SK-N-SH treated with all-trans-retinoic acid at 6 μM for 48 hours (cell line): ENCODE results near the gene PGS1.

Experiments
- ATAC-seq: fragments of 200-7000 bp; cut with Tn5 transposase; 3 replicates; pipeline ENCODE4 v1.9.1; 2020; ENCODE audit warnings: mild to moderate bottlenecking, moderate library complexity
- ARNTL ChIP-seq: fragments of 450-650 bp; formaldehyde crosslinking; IDR thresholded peaks from 2 replicates; pipeline ENCODE4 v1.5.0; 2020; ENCODE audit warnings: low read depth, mild to moderate bottlenecking, moderate library complexity, borderline replicate concordance
- BACH2 ChIP-seq: fragments of 250-450 bp; sonication (Bioruptor Pico); IDR thresholded peaks from 2 replicates; pipeline ENCODE4 v1.9.0; 2021; ENCODE audit warnings: mild to moderate bottlenecking, borderline replicate concordance
- CSDC2 ChIP-seq: fragments of 250-450 bp; sonication (Bioruptor Pico); IDR thresholded peaks from 2 replicates; pipeline ENCODE4 v1.5.0; 2020; ENCODE audit warnings: mild to moderate bottlenecking, moderate library complexity
- ESRRG ChIP-seq: fragments of 250-450 bp; sonication (Bioruptor Pico); IDR thresholded peaks from 2 replicates; pipeline ENCODE4 v1.6.1; 2021; ENCODE audit warnings: mild to moderate bottlenecking
- GLIS3 ChIP-seq: fragments of 250-450 bp; sonication (Bioruptor Pico); IDR thresholded peaks from 2 replicates; pipeline ENCODE4 v1.5.0; 2020; ENCODE audit warnings: mild to moderate bottlenecking, moderate library complexity
- OSR1 ChIP-seq: fragments of 250-450 bp; sonication (Bioruptor Pico); IDR thresholded peaks from 2 replicates; pipeline ENCODE4 v1.8.0; 2022; ENCODE audit warnings: moderate library complexity, mild to moderate bottlenecking, inconsistent platforms
- POU6F1 ChIP-seq: fragments of 250-450 bp; sonication (Bioruptor Pico); IDR thresholded peaks from 2 replicates; pipeline ENCODE4 v1.8.0; 2021; ENCODE audit warnings: low read depth, mild to moderate bottlenecking, moderate library complexity, borderline replicate concordance
- PPARA ChIP-seq: fragments of 250-450 bp; sonication (Bioruptor Pico); IDR thresholded peaks from 2 replicates; pipeline ENCODE4 v1.5.0; 2020; ENCODE audit warnings: mild to moderate bottlenecking, borderline replicate concordance
- RARB ChIP-seq: fragments of 250-450 bp; sonication (Bioruptor Pico); IDR thresholded peaks from 2 replicates; pipeline ENCODE4 v1.8.0; 2021; ENCODE audit warnings: mild to moderate bottlenecking, moderate library complexity
- SNAI2 ChIP-seq: fragments of 250-450 bp; sonication (Bioruptor Pico); IDR thresholded peaks from 2 replicates; pipeline ENCODE4 v1.5.0; 2020; ENCODE audit warnings: mild to moderate bottlenecking, moderate library complexity
- TCF4 ChIP-seq: fragments of 250-450 bp; sonication (Bioruptor Pico); IDR thresholded peaks from 2 replicates; pipeline ENCODE4 v1.8.0; 2021; ENCODE audit warnings: mild to moderate bottlenecking, moderate library complexity, borderline replicate concordance
- ZFP30 ChIP-seq: fragments of 450-650 bp; formaldehyde crosslinking; IDR thresholded peaks from 2 replicates; pipeline ENCODE4 v1.5.0; 2022; ENCODE audit warnings: mild to moderate bottlenecking, moderate library complexity
- ZNF565 ChIP-seq: fragments of 450-650 bp; formaldehyde crosslinking; conservative IDR thresholded peaks from 2 replicates; pipeline ENCODE4 v1.5.0; 2020; ENCODE audit warnings: low read depth, mild to moderate bottlenecking, moderate library complexity
- ZNF70 ChIP-seq: fragments of 450-650 bp; formaldehyde crosslinking; IDR thresholded peaks from 2 replicates; pipeline ENCODE4 v1.5.0; 2020; ENCODE audit warnings: mild to moderate bottlenecking, moderate library complexity
- ZNF8 ChIP-seq: fragments of 450-650 bp; formaldehyde crosslinking; IDR thresholded peaks from 2 replicates; pipeline ENCODE4 v1.5.0; 2020; ENCODE audit warnings: mild to moderate bottlenecking, moderate library complexity
- TF ChIP-seq, protein P1 (sequence below): fragments of 250-450 bp; sonication (Bioruptor Pico); IDR thresholded peaks from 2 replicates; pipeline ENCODE4 v1.5.1; 2020; ENCODE audit warnings: low read depth, mild to moderate bottlenecking, moderate library complexity
- TF ChIP-seq, protein P2 (sequence below): fragments of 250-450 bp; sonication (Bioruptor Pico); IDR thresholded peaks from 2 replicates; pipeline ENCODE4 v1.5.1; 2021; ENCODE audit warnings: mild to moderate bottlenecking, moderate library complexity
- TF ChIP-seq, protein P3 (sequence below): fragments of 250-450 bp; sonication (Bioruptor Pico); IDR thresholded peaks from 2 replicates; pipeline ENCODE4 v1.5.0; 2020; ENCODE audit warnings: mild to moderate bottlenecking, moderate library complexity
- TF ChIP-seq, protein P4 (sequence below): fragments of 250-450 bp; sonication (Bioruptor Pico); IDR thresholded peaks from 2 replicates; pipeline ENCODE4 v1.8.0; 2020; ENCODE audit warnings: mild to moderate bottlenecking, moderate library complexity, borderline replicate concordance

The PGS1 gene

DNA sequence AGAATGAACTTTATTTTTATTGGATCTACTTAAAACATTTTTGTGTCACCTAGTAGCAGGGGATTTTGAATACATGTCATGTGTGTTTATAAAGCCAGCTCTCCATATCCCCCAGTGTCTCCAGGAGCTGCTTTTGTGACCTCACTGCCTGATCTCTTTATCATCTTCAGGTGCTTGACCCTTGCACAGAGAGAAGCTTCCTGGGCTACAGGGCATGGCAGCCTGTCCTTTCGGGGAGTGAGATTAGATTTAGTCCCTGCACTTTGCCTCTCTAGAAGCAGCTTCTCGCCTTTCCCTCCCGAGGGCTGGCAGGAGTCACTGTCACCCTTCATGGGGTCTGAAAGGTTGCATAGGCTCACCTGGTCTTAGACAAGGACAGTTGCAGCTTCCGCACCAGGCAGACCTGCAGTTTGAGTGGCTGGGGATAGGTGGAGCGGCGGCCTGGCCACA is 42.7 kb downstream of the PGS1 start:
- TF ChIP-seq ZNF565 (CRISPR knock-in tag) (no peak), OSR1 (CRISPR knock-in tag) (no peak), ZNF70 (CRISPR knock-in tag) (no peak), BACH2 (CRISPR knock-in tag) (no peak), ZFP30 (CRISPR knock-in tag) (no peak), TCF4 (CRISPR knock-in tag) (no peak), CSDC2 (CRISPR knock-in tag) (no peak)
- TF ChIP-seq, protein P1, sequence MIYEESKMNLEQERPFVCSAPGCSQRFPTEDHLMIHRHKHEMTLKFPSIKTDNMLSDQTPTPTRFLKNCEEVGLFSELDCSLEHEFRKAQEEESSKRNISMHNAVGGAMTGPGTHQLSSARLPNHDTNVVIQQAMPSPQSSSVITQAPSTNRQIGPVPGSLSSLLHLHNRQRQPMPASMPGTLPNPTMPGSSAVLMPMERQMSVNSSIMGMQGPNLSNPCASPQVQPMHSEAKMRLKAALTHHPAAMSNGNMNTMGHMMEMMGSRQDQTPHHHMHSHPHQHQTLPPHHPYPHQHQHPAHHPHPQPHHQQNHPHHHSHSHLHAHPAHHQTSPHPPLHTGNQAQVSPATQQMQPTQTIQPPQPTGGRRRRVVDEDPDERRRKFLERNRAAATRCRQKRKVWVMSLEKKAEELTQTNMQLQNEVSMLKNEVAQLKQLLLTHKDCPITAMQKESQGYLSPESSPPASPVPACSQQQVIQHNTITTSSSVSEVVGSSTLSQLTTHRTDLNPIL (CRISPR knock-in tag): no peak
- TF ChIP-seq, protein P2, sequence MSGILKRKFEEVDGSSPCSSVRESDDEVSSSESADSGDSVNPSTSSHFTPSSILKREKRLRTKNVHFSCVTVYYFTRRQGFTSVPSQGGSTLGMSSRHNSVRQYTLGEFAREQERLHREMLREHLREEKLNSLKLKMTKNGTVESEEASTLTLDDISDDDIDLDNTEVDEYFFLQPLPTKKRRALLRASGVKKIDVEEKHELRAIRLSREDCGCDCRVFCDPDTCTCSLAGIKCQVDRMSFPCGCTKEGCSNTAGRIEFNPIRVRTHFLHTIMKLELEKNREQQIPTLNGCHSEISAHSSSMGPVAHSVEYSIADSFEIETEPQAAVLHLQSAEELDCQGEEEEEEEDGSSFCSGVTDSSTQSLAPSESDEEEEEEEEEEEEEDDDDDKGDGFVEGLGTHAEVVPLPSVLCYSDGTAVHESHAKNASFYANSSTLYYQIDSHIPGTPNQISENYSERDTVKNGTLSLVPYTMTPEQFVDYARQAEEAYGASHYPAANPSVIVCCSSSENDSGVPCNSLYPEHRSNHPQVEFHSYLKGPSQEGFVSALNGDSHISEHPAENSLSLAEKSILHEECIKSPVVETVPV (CRISPR knock-in tag): no peak
- ATAC-seq: no peak

GRCh38 chr17:78421534-78422266 is 43.3 kb downstream of the PGS1 start:
- ATAC-seq: peak; percentile 89
- TF ChIP-seq ESRRG (CRISPR knock-in tag) (no peak), ZNF565 (CRISPR knock-in tag) (no peak), SNAI2 (CRISPR knock-in tag) (no peak)

GRCh38 chr17:78422267-78422605 is 43.8 kb downstream of the PGS1 start:
- TF ChIP-seq, protein P3, sequence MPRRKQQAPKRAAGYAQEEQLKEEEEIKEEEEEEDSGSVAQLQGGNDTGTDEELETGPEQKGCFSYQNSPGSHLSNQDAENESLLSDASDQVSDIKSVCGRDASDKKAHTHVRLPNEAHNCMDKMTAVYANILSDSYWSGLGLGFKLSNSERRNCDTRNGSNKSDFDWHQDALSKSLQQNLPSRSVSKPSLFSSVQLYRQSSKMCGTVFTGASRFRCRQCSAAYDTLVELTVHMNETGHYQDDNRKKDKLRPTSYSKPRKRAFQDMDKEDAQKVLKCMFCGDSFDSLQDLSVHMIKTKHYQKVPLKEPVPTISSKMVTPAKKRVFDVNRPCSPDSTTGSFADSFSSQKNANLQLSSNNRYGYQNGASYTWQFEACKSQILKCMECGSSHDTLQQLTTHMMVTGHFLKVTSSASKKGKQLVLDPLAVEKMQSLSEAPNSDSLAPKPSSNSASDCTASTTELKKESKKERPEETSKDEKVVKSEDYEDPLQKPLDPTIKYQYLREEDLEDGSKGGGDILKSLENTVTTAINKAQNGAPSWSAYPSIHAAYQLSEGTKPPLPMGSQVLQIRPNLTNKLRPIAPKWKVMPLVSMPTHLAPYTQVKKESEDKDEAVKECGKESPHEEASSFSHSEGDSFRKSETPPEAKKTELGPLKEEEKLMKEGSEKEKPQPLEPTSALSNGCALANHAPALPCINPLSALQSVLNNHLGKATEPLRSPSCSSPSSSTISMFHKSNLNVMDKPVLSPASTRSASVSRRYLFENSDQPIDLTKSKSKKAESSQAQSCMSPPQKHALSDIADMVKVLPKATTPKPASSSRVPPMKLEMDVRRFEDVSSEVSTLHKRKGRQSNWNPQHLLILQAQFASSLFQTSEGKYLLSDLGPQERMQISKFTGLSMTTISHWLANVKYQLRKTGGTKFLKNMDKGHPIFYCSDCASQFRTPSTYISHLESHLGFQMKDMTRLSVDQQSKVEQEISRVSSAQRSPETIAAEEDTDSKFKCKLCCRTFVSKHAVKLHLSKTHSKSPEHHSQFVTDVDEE (CRISPR knock-in tag): no peak
- TF ChIP-seq ZNF565 (CRISPR knock-in tag) (no peak), BACH2 (CRISPR knock-in tag) (no peak), GLIS3 (CRISPR knock-in tag) (no peak), PPARA (no peak), ARNTL (CRISPR knock-in tag) (no peak), CSDC2 (CRISPR knock-in tag) (no peak), OSR1 (CRISPR knock-in tag) (no peak), ESRRG (CRISPR knock-in tag) (no peak), SNAI2 (CRISPR knock-in tag) (no peak), ZNF70 (CRISPR knock-in tag) (no peak), RARB (no peak), TCF4 (CRISPR knock-in tag) (no peak), POU6F1 (CRISPR knock-in tag) (no peak), ZNF8 (CRISPR knock-in tag) (no peak)
- TF ChIP-seq, protein P2 (CRISPR knock-in tag): no peak
- TF ChIP-seq, protein P4, sequence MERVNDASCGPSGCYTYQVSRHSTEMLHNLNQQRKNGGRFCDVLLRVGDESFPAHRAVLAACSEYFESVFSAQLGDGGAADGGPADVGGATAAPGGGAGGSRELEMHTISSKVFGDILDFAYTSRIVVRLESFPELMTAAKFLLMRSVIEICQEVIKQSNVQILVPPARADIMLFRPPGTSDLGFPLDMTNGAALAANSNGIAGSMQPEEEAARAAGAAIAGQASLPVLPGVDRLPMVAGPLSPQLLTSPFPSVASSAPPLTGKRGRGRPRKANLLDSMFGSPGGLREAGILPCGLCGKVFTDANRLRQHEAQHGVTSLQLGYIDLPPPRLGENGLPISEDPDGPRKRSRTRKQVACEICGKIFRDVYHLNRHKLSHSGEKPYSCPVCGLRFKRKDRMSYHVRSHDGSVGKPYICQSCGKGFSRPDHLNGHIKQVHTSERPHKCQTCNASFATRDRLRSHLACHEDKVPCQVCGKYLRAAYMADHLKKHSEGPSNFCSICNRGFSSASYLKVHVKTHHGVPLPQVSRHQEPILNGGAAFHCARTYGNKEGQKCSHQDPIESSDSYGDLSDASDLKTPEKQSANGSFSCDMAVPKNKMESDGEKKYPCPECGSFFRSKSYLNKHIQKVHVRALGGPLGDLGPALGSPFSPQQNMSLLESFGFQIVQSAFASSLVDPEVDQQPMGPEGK: no peak
- TF ChIP-seq, protein P1 (CRISPR knock-in tag): no peak
- no peak for ATAC-seq
